A673 (cell line): Measurements from ENCODE around the gene HGF.

ENCODE experiments used
- CTCF ChIP-seq: fragments of 300-800, 200-600 bp; sonication (generic); conservative IDR thresholded peaks from 2 replicates; pipeline ENCODE4 v1.5.1; 2017; ENCODE audit warnings: low read depth, mild to moderate bottlenecking, antibody characterized with exemption, low read length, moderate library complexity, mixed read lengths
- EZH2 ChIP-seq: fragments of 200-600 bp; sonication (generic); IDR thresholded peaks from 2 replicates; pipeline ENCODE4 v1.6.1; 2017; ENCODE audit warnings: borderline replicate concordance, low read depth, mild to moderate bottlenecking, mixed read lengths, antibody characterized with exemption, low read length; ENCODE audit not compliant: poor library complexity, severe bottlenecking

GRCh38 chr7:81709836-81710235 lies 60.0 kb downstream of the HGF start:
- TF ChIP-seq CTCF = no peak
- no peak for TF ChIP-seq EZH2
